GM23338 (cell line): ENCODE data around the gene DENND4C. TPM values are rescaled to one million over a fixed set of nuclear protein-coding genes. Genes with fewer than 3 reads are reported as not detected.

Experiments used
- ATAC-seq: fragments of 200-7000 bp; cut with Tn5 transposase; 3 replicates; pipeline ENCODE4 v1.9.1; 2020
- DNase-seq: peaks from one replicate; pipeline ENCODE4 v3.0.0-alpha.2; 2015; ENCODE audit warnings: low spot score
- H2AFZ ChIP-seq: fragments of 200-600 bp; sonication (generic); 2 replicates; pipeline ENCODE4 v1.8.0; 2016; ENCODE audit warnings: antibody characterized with exemption, mild to moderate bottlenecking, moderate library complexity
- H3F3A ChIP-seq: fragments of 200-600 bp; sonication (generic); replicated peaks from 2 replicates; pipeline ENCODE4 v1.8.0; 2017; ENCODE audit warnings: antibody characterized with exemption, mixed run types, low read depth
- H3K27ac ChIP-seq: fragments of 200-600 bp; sonication (generic); 2 replicates; pipeline ENCODE4 v1.6.1; 2016; ENCODE audit warnings: low read depth
- H3K27me3 ChIP-seq: fragments of 200-600 bp; sonication (generic); 2 replicates; pipeline ENCODE4 v1.8.0; 2016; ENCODE audit warnings: mild to moderate bottlenecking, mixed run types, moderate library complexity; ENCODE audit not compliant: insufficient read depth
- H3K36me3 ChIP-seq: fragments of 200-600 bp; sonication (generic); 2 replicates; pipeline ENCODE4 v1.8.0; 2016; ENCODE audit warnings: mild to moderate bottlenecking; ENCODE audit not compliant: insufficient read depth
- H3K4me1 ChIP-seq: fragments of 200-600 bp; sonication (generic); 2 replicates; pipeline ENCODE4 v1.8.0; 2016; ENCODE audit warnings: mild to moderate bottlenecking, moderate library complexity; ENCODE audit not compliant: insufficient read depth
- H3K4me2 ChIP-seq: fragments of 200-600 bp; sonication (generic); 2 replicates; pipeline ENCODE4 v1.7.1; 2017; ENCODE audit warnings: mixed run types
- H3K4me3 ChIP-seq: fragments of 200-600 bp; sonication (generic); 2 replicates; pipeline ENCODE4 v1.6.1; 2016; ENCODE audit warnings: mixed run types
- H3K79me2 ChIP-seq: fragments of 200-600 bp; sonication (generic); replicated peaks from 2 replicates; pipeline ENCODE4 v1.8.0; 2017; ENCODE audit warnings: mild to moderate bottlenecking; ENCODE audit not compliant: insufficient read depth
- H3K9me2 ChIP-seq: fragments of 200-600 bp; sonication (generic); 2 replicates; pipeline ENCODE4 v1.8.0; 2017; ENCODE audit not compliant: insufficient read depth
- H4K20me1 ChIP-seq: fragments of 200-600 bp; sonication (generic); replicated peaks from 2 replicates; pipeline ENCODE4 v1.8.0; 2017; ENCODE audit warnings: mild to moderate bottlenecking; ENCODE audit not compliant: insufficient read depth
- H3K27ac Mint-ChIP-seq: 2 replicates; pipeline ENCODE4 v1.8.0; 2020; ENCODE audit warnings: inconsistent platforms, mild to moderate bottlenecking, moderate library complexity, mixed read lengths
- H3K27me3 Mint-ChIP-seq: 3 replicates; pipeline ENCODE4 v1.8.0; 2022; ENCODE audit warnings: low read depth, mild to moderate bottlenecking, moderate library complexity, mixed read lengths, inconsistent platforms; ENCODE audit not compliant: insufficient read depth, poor library complexity
- H3K36me3 Mint-ChIP-seq: 3 replicates; pipeline ENCODE4 v1.8.0; 2021; ENCODE audit warnings: low read depth, mild to moderate bottlenecking, inconsistent platforms, moderate library complexity, mixed read lengths
- H3K4me1 Mint-ChIP-seq: 3 replicates; pipeline ENCODE4 v1.8.0; 2020; ENCODE audit warnings: mild to moderate bottlenecking, inconsistent platforms, mixed read lengths
- H3K4me3 Mint-ChIP-seq: 3 replicates; pipeline ENCODE4 v1.8.0; 2021; ENCODE audit warnings: moderate library complexity, mild to moderate bottlenecking, inconsistent platforms, mixed read lengths
- H3K9me3 Mint-ChIP-seq: 3 replicates; pipeline ENCODE4 v1.8.0; 2020; ENCODE audit warnings: moderate library complexity, mild to moderate bottlenecking, inconsistent platforms, mixed read lengths
- CREB1 ChIP-seq: fragments of 250-450 bp; sonication (Bioruptor Pico); IDR thresholded peaks from 2 replicates; pipeline ENCODE4 v1.5.0; 2020; ENCODE audit warnings: low read depth, mild to moderate bottlenecking, moderate library complexity
- CTCF ChIP-seq, 2 experiments: fragments of 200-600 bp in 1 of 2; sonication (generic) in 1 of 2; conservative IDR thresholded peaks; 2 replicates each; pipeline versions ENCODE4 v1.5.1 to v1.6.1; 2016 to 2017; ENCODE audit warnings: antibody characterized with exemption in 2 of 2, low read depth in 2 of 2, mild to moderate bottlenecking in 2 of 2, moderate library complexity in 1 of 2
- ETS1 ChIP-seq: IDR thresholded peaks from 2 replicates; pipeline ENCODE4 v1.6.1; 2016; ENCODE audit warnings: antibody characterized with exemption
- EZH2 ChIP-seq: fragments of 200-600 bp; sonication (generic); IDR thresholded peaks from one replicate; pipeline ENCODE4 v1.8.0; 2017; ENCODE audit warnings: antibody characterized with exemption, mild to moderate bottlenecking, low read depth; ENCODE audit not compliant: unreplicated experiment
- EZH2phosphoT487 ChIP-seq: fragments of 200-600 bp; sonication (generic); IDR thresholded peaks from one replicate; pipeline ENCODE4 v1.8.1; 2018; ENCODE audit warnings: antibody characterized with exemption; ENCODE audit not compliant: unreplicated experiment
- JUNB ChIP-seq: IDR thresholded peaks from one replicate; pipeline ENCODE4 v1.6.1; 2016; ENCODE audit warnings: antibody characterized with exemption; ENCODE audit not compliant: unreplicated experiment
- NANOG ChIP-seq: IDR thresholded peaks from 2 replicates; pipeline ENCODE4 v1.6.1; 2016; ENCODE audit warnings: antibody characterized with exemption, borderline replicate concordance
- POLR2AphosphoS5 ChIP-seq: IDR thresholded peaks from 2 replicates; pipeline ENCODE4 v1.6.1; 2016; ENCODE audit warnings: antibody characterized with exemption, low read depth
- STAT1 ChIP-seq: IDR thresholded peaks from one replicate; pipeline ENCODE4 v1.6.1; 2016; ENCODE audit warnings: antibody characterized with exemption; ENCODE audit not compliant: unreplicated experiment
- ZNF331 ChIP-seq: fragments of 250-450 bp; sonication (Bioruptor Pico); IDR thresholded peaks from 2 replicates; pipeline ENCODE4 v1.5.0; 2020; ENCODE audit warnings: low read depth, mild to moderate bottlenecking, moderate library complexity
- polyA plus RNA-seq: library from polyadenylated mRNA; unstranded; fragments of >200 nt; fragmentation: Nextera tagmentation; extraction: Ambion mirVana; gene quantifications from 2 replicates; pipeline ENCODE4 v1.2.1, GENCODE V29; 2016
- total RNA-seq: library from RNA; depleted of rRNA; stranded (reverse); fragments of >200 nt; shearing (Covaris generic); gene quantifications from 2 replicates; pipeline ENCODE4 v1.2.3, GENCODE V29; 2014
- TF ChIP-seq, protein P1 (sequence below): fragments of 250-450 bp; sonication (Bioruptor Pico); IDR thresholded peaks from 2 replicates; pipeline ENCODE4 v1.5.0; 2020; ENCODE audit warnings: mild to moderate bottlenecking, moderate library complexity

Gene DENND4C
- total and polyA plus RNA-seq, 2 experiments from 2014 or later: 6.4 to 30.8 TPM

- no peak overlapping the region for H3K4me3 Mint-ChIP-seq
- H3K4me3 ChIP-seq: no peak overlapping the region
- no peaks in the 10 kb centered on the region for H3K4me1 ChIP-seq
- H3F3A ChIP-seq: no peaks in the 10 kb centered on the region
- ATAC-seq (no peak), DNase-seq (no peak)
- H3K36me3 Mint-ChIP-seq: peaks cover 19% of the 10 kb centered on the region; the same call in 2 of the 3 replicates
- no peaks in the 10 kb centered on the region for H3K9me2 ChIP-seq
- H3K27ac ChIP-seq: no peak overlapping the region
- no peak overlapping the region for H2AFZ ChIP-seq
- no peak overlapping the region for H3K27ac Mint-ChIP-seq
- H4K20me1 ChIP-seq: no peaks in the 10 kb centered on the region
- peaks cover 4% of the 10 kb centered on the region for H3K36me3 ChIP-seq
- peaks cover 9% of the 10 kb centered on the region for H3K79me2 ChIP-seq
- no peaks in the 10 kb centered on the region for H3K9me3 Mint-ChIP-seq
- TF ChIP-seq STAT1 (no peak), ETS1 (no peak), CTCF (conservative IDR thresholded peaks at IDR 0.05; ENCODE audit: low read depth in 2 of 2) (no peak), ZNF331 (CRISPR knock-in tag) (no peak), CREB1 (CRISPR knock-in tag) (no peak), EZH2 (no peak), NANOG (no peak)
- no peaks in the 10 kb centered on the region for H3K27me3 Mint-ChIP-seq
- no peak overlapping the region for H3K4me2 ChIP-seq
- H3K27me3 ChIP-seq: no peaks in the 10 kb centered on the region
- no peaks in the 10 kb centered on the region for H3K4me1 Mint-ChIP-seq
Measured at GRCh38 chr9:19290103-19290502, 59.6 kb downstream of the DENND4C start.

GRCh38 chr9:19294219-19294618, 63.7 kb downstream of the DENND4C start:
- Mint-ChIP-seq H3K4me1 (no peaks in the 10 kb centered on the region), H3K36me3 (peaks cover 17% of the 10 kb centered on the region; the same call in 2 of the 3 replicates), H3K9me3 (no peaks in the 10 kb centered on the region), H3K27ac (0 out of 2 replicates have a peak overlapping the region, but pooled peaks have one; percentile 3), H3K4me3 (no peak overlapping the region), H3K27me3 (no peaks in the 10 kb centered on the region)
- H2AFZ ChIP-seq: no peak overlapping the region
- H3K27ac ChIP-seq: no peak overlapping the region; the same call in 1 of the 2 replicates
- no peaks in the 10 kb centered on the region for H3K4me1 ChIP-seq
- ATAC-seq (no peak), DNase-seq (no peak)
- H3K9me2 ChIP-seq: no peaks in the 10 kb centered on the region
- no peaks in the 10 kb centered on the region for H4K20me1 ChIP-seq
- H3K36me3 ChIP-seq: peaks cover 4% of the 10 kb centered on the region
- H3K4me2 ChIP-seq: no peak overlapping the region
- H3K79me2 ChIP-seq: no peaks in the 10 kb centered on the region
- H3K27me3 ChIP-seq: no peaks in the 10 kb centered on the region
- H3K4me3 ChIP-seq: no peak overlapping the region
- H3F3A ChIP-seq: no peaks in the 10 kb centered on the region
- TF ChIP-seq NANOG (no peak), JUNB (no peak), EZH2phosphoT487 (no peak), EZH2 (no peak), POLR2AphosphoS5 (no peak), CTCF (conservative IDR thresholded peaks at IDR 0.05; ENCODE audit: low read depth in 2 of 2) (no peak)
- TF ChIP-seq, protein P1, sequence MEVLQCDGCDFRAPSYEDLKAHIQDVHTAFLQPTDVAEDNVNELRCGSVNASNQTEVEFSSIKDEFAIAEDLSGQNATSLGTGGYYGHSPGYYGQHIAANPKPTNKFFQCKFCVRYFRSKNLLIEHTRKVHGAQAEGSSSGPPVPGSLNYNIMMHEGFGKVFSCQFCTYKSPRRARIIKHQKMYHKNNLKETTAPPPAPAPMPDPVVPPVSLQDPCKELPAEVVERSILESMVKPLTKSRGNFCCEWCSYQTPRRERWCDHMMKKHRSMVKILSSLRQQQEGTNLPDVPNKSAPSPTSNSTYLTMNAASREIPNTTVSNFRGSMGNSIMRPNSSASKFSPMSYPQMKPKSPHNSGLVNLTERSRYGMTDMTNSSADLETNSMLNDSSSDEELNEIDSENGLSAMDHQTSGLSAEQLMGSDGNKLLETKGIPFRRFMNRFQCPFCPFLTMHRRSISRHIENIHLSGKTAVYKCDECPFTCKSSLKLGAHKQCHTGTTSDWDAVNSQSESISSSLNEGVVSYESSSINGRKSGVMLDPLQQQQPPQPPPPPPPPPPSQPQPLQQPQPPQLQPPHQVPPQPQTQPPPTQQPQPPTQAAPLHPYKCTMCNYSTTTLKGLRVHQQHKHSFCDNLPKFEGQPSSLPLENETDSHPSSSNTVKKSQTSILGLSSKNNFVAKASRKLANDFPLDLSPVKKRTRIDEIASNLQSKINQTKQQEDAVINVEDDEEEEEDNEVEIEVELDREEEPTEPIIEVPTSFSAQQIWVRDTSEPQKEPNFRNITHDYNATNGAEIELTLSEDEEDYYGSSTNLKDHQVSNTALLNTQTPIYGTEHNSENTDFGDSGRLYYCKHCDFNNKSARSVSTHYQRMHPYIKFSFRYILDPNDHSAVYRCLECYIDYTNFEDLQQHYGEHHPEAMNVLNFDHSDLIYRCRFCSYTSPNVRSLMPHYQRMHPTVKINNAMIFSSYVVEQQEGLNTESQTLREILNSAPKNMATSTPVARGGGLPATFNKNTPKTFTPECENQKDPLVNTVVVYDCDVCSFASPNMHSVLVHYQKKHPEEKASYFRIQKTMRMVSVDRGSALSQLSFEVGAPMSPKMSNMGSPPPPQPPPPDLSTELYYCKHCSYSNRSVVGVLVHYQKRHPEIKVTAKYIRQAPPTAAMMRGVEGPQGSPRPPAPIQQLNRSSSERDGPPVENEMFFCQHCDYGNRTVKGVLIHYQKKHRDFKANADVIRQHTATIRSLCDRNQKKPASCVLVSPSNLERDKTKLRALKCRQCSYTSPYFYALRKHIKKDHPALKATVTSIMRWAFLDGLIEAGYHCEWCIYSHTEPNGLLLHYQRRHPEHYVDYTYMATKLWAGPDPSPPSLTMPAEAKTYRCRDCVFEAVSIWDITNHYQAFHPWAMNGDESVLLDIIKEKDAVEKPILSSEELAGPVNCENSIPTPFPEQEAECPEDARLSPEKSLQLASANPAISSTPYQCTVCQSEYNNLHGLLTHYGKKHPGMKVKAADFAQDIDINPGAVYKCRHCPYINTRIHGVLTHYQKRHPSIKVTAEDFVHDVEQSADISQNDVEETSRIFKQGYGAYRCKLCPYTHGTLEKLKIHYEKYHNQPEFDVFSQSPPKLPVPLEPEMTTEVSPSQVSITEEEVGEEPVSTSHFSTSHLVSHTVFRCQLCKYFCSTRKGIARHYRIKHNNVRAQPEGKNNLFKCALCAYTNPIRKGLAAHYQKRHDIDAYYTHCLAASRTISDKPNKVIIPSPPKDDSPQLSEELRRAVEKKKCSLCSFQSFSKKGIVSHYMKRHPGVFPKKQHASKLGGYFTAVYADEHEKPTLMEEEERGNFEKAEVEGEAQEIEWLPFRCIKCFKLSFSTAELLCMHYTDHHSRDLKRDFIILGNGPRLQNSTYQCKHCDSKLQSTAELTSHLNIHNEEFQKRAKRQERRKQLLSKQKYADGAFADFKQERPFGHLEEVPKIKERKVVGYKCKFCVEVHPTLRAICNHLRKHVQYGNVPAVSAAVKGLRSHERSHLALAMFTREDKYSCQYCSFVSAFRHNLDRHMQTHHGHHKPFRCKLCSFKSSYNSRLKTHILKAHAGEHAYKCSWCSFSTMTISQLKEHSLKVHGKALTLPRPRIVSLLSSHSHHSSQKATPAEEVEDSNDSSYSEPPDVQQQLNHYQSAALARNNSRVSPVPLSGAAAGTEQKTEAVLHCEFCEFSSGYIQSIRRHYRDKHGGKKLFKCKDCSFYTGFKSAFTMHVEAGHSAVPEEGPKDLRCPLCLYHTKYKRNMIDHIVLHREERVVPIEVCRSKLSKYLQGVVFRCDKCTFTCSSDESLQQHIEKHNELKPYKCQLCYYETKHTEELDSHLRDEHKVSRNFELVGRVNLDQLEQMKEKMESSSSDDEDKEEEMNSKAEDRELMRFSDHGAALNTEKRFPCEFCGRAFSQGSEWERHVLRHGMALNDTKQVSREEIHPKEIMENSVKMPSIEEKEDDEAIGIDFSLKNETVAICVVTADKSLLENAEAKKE (CRISPR knock-in tag): no peak
